GM19452 (cell line): Measurements from ENCODE around the gene ZDHHC17.

Experiments
- ATAC-seq: cut with Tn5 transposase; IDR thresholded peaks from one replicate; pipeline ENCODE4 v1.9.1; 2021; ENCODE audit not compliant: unreplicated experiment

The ZDHHC17 gene

GRCh38 chr12:76813972-76814371 is 50.1 kb downstream of the ZDHHC17 start:
- no peak for ATAC-seq

DNA sequence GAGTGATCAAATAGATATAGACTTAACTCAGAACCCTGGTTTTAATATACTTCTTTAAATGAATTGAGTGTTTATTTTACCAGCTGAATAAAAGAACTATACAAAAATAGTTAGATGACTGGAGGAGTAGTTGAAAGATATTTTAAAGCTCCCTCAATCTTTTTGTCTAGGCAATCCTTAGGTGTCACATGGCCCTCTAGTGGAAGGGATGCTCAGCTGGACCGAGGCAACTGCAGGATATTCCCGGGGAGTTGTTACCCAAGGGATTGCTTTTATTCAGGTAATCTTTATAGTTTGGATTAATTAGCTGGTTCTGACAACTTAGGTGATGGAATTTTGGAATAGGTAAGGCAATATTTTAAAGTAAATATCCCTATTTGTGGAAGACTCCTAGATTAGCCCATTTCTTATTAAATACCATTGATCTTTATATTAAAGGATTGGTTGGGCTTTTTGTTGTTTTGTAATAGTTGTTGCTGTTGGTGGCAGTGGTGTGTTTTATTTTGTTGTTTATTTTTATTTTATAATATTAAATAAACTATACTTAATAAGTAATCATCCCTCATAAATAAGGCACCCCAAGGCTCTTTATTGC is 57.1 kb downstream of the ZDHHC17 start:
- no peak for ATAC-seq

- ATAC-seq = no peak
Measured at GRCh38 chr12:76830436-76830835, 66.5 kb downstream of the ZDHHC17 start.

GRCh38 chr12:76836633-76837032 is 72.7 kb downstream of the ZDHHC17 start:
- ATAC-seq = no peak

DNA sequence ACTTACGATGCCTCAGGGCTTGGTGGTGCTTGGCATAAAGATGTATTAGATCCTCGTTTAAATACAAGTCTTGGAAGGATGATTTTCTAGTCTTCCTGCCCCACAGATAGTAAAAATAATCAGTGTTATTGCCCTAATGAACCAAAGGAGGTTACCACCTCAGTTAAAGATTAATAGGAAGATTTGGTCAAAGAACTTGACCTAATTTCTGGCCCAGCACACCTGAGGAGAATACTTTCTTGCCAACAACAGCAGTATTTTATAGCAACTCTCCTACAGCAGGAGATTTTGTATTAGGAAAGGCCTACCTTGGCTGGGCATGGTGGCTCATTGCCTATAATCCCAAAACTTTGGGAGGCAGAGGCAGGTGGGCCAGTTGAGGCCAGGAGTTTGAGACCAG is 83.3 kb downstream of the ZDHHC17 start:
- no peak for ATAC-seq

DNA sequence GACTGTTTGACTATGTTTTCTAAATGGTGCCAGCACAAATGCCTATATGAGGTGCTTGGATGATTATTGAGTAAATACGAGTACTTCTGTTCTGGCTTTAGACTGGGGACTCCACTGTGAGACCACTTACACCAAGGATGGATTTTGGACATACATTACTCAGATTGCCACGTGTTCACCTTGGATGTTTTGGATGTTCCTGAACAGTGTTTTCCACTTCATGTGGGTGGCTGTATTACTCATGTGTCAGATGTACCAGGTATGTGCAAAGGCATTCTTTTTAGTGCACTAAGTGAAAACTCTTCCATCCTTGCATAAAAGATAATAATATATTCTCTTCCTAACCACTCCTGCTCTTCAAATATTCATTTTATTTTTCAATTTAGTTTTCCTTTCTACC is 84.2 kb downstream of the ZDHHC17 start:
- no peak for ATAC-seq

DNA sequence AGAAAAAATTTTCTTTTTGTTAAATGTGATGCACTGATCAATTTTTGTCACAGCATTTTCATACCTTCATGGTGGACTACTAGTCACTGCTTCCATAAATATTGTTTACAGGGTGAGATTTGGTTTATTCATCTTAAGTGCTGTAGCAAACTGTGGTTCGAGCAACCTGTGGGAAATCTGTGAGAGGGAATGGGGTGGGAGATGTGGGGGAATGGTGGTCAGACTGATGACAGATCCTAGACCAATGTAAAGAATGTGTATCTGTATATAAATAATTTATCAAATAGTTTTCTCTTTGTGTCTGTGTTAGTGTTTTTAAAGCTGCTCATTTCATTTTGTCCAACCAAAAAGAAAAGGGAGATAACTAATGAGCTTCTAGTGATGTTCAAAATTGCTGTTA is 88.2 kb downstream of the ZDHHC17 start:
- ATAC-seq = no peak

DNA sequence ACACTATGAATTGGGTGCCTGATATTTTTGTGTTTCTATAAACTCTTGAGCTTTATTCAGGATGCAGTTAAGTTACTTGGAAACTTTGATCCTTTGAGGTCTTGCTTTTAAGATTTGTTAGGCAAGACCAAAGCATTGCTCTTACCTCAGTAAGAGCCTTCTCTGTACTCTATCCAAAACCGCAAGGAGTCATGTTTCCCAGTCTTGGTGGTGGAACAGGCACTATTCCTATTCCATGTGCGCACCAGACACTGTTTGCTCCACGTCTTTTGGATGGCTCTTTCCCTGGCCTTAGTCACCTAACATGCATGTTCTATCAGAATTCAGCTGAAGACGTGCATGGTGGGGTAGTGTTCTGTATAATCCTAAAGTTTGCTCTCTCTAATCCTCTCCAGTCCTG is 91.4 kb downstream of the ZDHHC17 start:
- no peak for ATAC-seq

GRCh38 chr12:76856018-76856644 is 92.2 kb downstream of the ZDHHC17 start:
- ATAC-seq = no peak

DNA sequence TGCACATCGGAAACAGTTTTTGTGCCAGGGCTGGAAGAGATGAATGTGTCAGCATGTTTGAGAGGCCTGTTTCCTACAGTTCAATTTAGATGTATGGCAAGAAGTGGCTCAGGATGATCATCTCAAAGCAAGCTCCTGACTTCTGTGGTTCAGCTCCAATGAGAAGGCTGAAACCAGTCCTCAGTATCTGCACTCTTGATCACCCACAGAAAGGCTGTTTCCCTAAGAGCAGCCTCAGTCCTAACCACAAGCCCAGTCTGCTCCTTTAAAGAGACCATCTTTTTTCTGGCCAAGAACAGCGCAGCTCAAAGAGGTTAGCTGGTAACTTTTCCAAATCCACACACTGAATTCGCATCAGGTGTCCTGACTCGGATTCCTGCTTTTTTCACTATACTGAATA is 95.7 kb downstream of the ZDHHC17 start:
- ATAC-seq = no peak

GRCh38 chr12:76860256-76860655 is 96.3 kb downstream of the ZDHHC17 start:
- ATAC-seq = no peak

- ATAC-seq = no peak
Measured at GRCh38 chr12:76863005-76863670, 99.2 kb downstream of the ZDHHC17 start.

GRCh38 chr12:76863837-76864236 is 99.9 kb downstream of the ZDHHC17 start:
- ATAC-seq = no peak

DNA sequence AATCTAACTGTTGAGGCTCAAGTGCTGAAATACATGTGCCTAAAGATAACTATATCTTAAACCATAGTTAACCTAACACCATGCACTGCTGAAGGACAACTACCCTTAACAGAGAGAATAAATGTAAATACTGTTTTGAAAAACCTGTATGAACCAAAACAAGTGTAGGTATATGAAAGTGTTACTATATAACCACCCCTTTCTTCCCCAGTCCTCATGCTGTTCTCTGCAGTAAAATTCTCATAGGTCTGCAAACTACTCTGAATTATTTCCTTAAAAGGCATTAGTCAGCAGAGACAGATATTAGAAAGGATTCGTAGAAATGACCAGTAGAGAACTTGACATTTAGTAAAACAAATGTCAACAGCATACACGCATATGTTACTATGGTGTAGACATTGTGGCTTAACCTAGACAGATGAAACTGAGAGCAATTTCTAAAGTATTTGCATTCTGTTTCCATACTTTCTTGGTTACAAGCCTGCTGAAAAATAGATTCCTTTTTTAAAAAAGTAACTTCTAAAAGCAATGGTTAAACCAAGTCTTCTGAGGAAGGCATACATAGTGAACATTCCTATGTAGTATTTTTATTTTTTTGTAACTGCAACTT is 101.0 kb downstream of the ZDHHC17 start:
- ATAC-seq = peak; percentile 86

DNA sequence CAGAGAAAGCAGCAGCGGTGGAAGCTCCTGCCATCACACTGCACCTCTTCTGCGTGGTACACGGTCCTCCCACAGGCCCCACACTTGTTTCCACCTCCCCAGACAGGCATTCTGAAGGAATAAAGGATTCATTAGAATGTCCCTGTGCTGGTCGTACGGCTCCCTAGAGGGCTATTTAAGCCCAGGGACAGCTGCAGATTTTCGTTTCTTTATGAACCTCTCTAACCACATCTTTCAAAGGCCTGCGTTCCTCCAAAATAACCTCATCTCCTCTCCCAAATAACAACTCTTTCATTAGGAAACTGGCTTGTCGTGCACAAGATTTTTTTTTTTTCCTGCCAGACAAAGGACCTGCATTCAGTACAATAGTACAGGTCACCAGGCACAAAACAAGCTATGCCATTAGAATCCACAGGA is 102.2 kb downstream of the ZDHHC17 start:
- no peak for ATAC-seq

GRCh38 chr12:76866726-76867125 is 102.8 kb downstream of the ZDHHC17 start:
- no peak for ATAC-seq

DNA sequence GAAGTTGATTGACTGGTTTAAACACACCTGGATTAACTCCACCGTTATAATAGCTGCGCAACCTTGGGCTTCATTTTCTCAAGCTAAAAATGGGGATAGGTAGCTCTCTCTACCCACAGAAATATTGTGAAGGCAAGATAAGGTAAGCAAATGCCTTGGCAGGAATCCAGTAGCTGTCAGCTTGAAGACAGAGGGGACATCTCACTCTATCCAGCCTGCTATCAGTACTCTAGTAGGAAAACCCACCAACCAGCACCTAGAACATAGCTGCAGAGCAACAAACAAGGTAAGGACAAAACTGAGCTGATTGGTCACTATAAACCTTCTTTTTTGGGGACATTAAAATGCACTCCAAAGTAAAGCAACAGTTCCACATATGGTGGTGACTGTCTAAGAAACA is 107.2 kb downstream of the ZDHHC17 start:
- no peak for ATAC-seq

DNA sequence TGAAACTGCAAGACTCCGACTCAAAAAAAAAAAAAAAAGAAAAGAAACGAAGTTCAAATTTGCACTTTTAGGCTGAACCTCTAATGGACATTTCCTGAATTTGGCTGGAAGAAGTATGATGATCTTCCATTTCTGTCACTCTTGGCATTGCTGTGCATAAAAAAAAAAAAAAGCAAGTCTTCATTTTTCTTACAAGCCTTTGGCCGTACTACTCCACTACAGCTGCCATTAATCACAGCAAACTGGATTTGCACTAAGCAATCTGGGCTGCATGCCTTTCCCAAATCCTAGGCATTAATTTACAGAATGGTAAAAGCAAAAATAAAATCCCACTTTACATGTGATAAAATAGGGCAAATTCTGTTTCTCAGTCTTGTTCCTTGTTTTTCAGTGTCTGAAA is 107.8 kb downstream of the ZDHHC17 start:
- no peak for ATAC-seq

GRCh38 chr12:76872415-76872814 is 108.5 kb downstream of the ZDHHC17 start:
- ATAC-seq = no peak

GRCh38 chr12:76874027-76874426 is 110.1 kb downstream of the ZDHHC17 start:
- no peak for ATAC-seq

GRCh38 chr12:76874491-76875190 is 110.7 kb downstream of the ZDHHC17 start:
- ATAC-seq = no peak
